GM12801 (cell line): ENCODE results near the gene RIC8B.

ENCODE experiments used
- CTCF ChIP-seq: IDR thresholded peaks from one replicate; pipeline ENCODE4 v1.5.1; 2011; ENCODE audit warnings: control low read depth; ENCODE audit not compliant: insufficient read length; ENCODE audit errors: extremely low read depth

RIC8B gene

DNA sequence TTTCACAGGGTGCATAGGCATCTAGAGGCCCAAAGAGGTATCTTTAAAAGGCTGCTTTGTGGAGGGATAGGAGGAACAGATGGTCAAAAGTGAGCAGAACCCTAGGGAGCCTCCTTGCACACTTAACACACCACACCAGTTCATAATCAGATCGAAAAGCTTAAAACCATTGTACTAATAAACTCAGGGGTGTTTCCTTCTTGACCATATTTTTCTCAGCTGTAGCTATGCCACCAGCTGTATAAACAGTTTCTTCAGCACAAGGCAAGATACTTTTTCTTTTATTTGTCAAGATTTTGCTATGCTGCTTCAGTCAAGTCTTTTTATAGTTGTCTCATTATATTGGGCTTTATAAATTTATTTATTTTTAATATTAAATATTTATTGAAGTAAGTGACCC lies 88.7 kb downstream of the RIC8B start:
- no peak for TF ChIP-seq CTCF

- TF ChIP-seq CTCF, result no peak
Observed at GRCh38 chr12:106865683-106866082, 91.2 kb downstream of the RIC8B start.

DNA sequence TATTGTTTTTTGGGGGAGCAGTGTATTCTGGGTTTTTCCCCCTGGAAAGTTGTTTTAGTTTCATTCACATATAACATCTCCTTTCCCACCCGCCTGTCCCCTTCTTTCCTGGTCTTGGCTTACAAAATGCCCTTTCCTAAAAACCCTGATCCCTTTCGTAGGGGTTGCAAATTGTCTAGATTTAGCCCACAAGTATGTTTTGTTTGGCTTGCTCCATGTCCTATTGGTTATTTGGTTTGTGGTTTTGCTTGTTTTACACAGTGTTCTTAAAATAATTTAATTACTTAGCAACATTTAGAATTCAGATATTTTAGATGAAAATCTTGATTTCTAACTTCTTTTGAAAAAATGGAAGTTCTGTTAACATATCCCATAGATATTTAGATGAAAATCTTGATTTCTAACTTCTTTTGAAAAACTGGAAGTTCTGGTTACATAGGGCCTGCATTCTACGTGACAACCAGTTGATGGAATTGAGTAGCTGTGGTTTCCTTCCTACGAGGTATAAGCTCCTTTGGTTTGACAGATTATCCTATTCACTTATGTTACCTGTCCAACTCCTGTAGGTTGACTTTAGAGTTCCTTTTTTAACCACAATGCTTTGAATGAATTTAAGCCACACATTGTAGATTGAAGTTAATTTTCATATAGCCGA lies 92.1 kb downstream of the RIC8B start:
- TF ChIP-seq CTCF, result no peak

DNA sequence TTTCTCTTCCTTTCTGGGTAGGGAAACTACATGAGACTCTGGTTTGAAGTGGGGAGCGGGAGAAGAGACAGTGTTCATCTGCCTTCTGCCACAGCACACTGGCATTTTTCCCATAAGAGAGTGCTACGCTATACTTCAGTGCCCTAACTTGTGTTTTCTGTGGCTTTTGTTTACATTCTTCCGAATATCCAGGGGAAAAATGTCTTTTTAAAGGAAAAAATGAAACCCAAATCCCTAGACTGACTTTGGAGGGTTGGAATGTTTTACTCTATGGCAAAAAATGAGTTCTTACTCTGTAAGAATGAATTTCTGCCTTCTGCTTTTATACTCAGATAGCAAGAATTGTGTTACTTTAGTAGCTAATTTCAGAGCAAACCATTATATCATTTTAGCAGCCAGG lies 93.2 kb downstream of the RIC8B start:
- no peak for TF ChIP-seq CTCF

DNA sequence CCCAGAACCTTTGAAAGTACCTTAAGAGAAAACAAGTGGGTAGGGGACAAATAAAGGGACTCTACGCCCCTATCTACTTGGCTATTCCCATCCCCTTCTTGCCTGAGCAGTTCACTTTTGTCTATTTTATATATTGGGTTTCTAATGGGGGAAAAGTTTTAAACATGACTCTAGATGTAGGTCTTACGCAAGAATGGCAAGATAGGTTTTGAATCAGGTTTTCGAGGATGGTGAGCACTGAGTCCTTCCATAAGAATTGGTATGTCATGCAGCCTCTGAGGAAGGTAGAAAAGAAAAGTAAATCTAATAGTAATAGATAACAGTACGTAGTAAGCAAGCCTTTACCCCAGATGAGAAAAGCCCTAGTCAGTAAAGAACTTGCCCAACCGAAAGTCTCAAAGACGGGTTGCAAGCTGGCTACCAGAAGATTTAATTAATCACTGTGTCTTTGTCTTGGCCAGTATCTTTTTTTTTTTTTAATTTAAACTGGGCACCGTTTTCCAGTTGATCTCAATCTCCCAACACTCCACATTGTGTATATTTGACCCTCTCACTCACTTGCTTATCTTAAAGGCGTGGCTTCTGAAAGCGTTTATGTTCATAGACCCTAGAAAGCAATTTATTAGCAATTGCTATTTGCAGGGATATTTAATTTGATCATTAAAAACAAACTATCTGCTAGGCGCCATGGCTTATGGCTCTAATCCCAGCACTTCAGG lies 94.7 kb downstream of the RIC8B start:
- no peak for TF ChIP-seq CTCF

- TF ChIP-seq CTCF, result no peak
Observed at GRCh38 chr12:106870116-106870515, 95.6 kb downstream of the RIC8B start.

GRCh38 chr12:106871477-106871876 lies 97.0 kb downstream of the RIC8B start:
- TF ChIP-seq CTCF, result no peak
